Renal pelvis (tissue), 4 donors: Measurements from ENCODE around the gene ZNF43. TPM values are rescaled to one million over a fixed set of nuclear protein-coding genes. Genes with fewer than 3 reads are reported as not detected.
"Not testable (repeated sequence)": the region's sequence is repeated elsewhere in the genome, so short reads cannot be mapped to it uniquely, and the experiment has no call there.

Experiments used
- DNase-seq: peaks from one replicate; pipeline ENCODE4 v3.0.0-alpha.2; 2013
- polyA plus RNA-seq, 3 donors: library from polyadenylated mRNA; unstranded; fragments of 120-200 nt; gene quantifications; one replicate each; pipeline ENCODE4 v1.2.1, GENCODE V29; 2013; ENCODE audit not compliant: insufficient read length in 3 of 3

ZNF43 gene
- polyA plus RNA-seq, 3 donors, result 33.4 to 51.8 (median 45.7) TPM

- no peak for DNase-seq
Measured at GRCh38 chr19:21833733-21834132, 2.2 kb downstream of the ZNF43 start.

- no peak for DNase-seq
Measured at GRCh38 chr19:21824679-21825078, 11.3 kb downstream of the ZNF43 start.

- DNase-seq, result no peak
Measured at GRCh38 chr19:21823224-21823623, 12.8 kb downstream of the ZNF43 start.

- no peak for DNase-seq
Measured at GRCh38 chr19:21812448-21812847, 23.5 kb downstream of the ZNF43 start.

- DNase-seq, result not testable (repeated sequence)
Measured at GRCh38 chr19:21808400-21809000, 27.5 kb downstream of the ZNF43 start.

- DNase-seq, result peak; percentile 54
Measured at GRCh38 chr19:21789466-21790085, 46.4 kb downstream of the ZNF43 start.

GRCh38 chr19:21786936-21787335, 49.0 kb downstream of the ZNF43 start:
- no peak for DNase-seq

GRCh38 chr19:21775792-21776191, 60.2 kb downstream of the ZNF43 start:
- DNase-seq, result not testable (repeated sequence)

- DNase-seq, result peak; percentile 94
Measured at GRCh38 chr19:21767065-21767800, 68.7 kb downstream of the ZNF43 start, which contains the start of gene ZNF100. Gene ZNF100 (minus strand): TSS chr19:21767579. CDS start chr19:21767429, 150 bp downstream.

- not testable (repeated sequence) for DNase-seq
Measured at GRCh38 chr19:21766705-21767064, 69.3 kb downstream of the ZNF43 start.

- no peak for DNase-seq
Measured at GRCh38 chr19:21765151-21765550, 70.8 kb downstream of the ZNF43 start.

- not testable (repeated sequence) for DNase-seq
Measured at GRCh38 chr19:21761547-21761946, 74.4 kb downstream of the ZNF43 start.

GRCh38 chr19:21758296-21758695, 77.7 kb downstream of the ZNF43 start:
- DNase-seq, result no peak

- not testable (repeated sequence) for DNase-seq
Measured at GRCh38 chr19:21755555-21755954, 80.4 kb downstream of the ZNF43 start.

Other genes with a start within 250 kb of the ZNF43 start
- 10 to 100 TPM; 11.6 to 25.5 (median 16.4) TPM for gene ZNF100, start 68.6 kb downstream of the ZNF43 start, polyA plus RNA-seq
- gene ZNF208, start 174.8 kb upstream of the ZNF43 start, polyA plus RNA-seq, result 1 to 10 TPM; 2.3 to 5.5 (median 2.7) TPM
- gene ZNF257, start 216.3 kb upstream of the ZNF43 start, polyA plus RNA-seq, result 1 to 10 TPM; 2.9 to 6.4 (median 3.8) TPM